Muscle layer of duodenum (tissue), 2 donors: ENCODE results near the gene XPO1.

ENCODE experiments used
- H3K27ac ChIP-seq: one replicate; pipeline ENCODE4 v1.7.0; 2013; ENCODE audit warnings: mild to moderate bottlenecking, low read length
- H3K27me3 ChIP-seq: one replicate; pipeline ENCODE4 v1.7.0; 2013; ENCODE audit warnings: low read depth, mild to moderate bottlenecking, control low read depth, low read length
- H3K36me3 ChIP-seq, 2 donors: one replicate each; pipeline ENCODE4 v1.7.0; 2013; ENCODE audit warnings: low read length in 2 of 2, control low read depth in 1 of 2, mild to moderate bottlenecking in 1 of 2; ENCODE audit not compliant: insufficient read depth in 2 of 2, control insufficient read depth in 1 of 2
- H3K4me1 ChIP-seq, 2 donors: one replicate each; pipeline ENCODE4 v1.7.0; 2013; ENCODE audit warnings: low read length in 2 of 2, mild to moderate bottlenecking in 2 of 2, control low read depth in 1 of 2, moderate library complexity in 1 of 2; ENCODE audit not compliant: insufficient read depth in 2 of 2, control insufficient read depth in 1 of 2
- H3K4me3 ChIP-seq, 2 donors: one replicate each; pipeline ENCODE4 v1.7.0; 2013; ENCODE audit warnings: low read length in 2 of 2, low read depth in 1 of 2, mild to moderate bottlenecking in 1 of 2
- H3K9me3 ChIP-seq, 2 donors: one replicate each; pipeline ENCODE4 v1.7.0; 2013; ENCODE audit warnings: low read length in 2 of 2, control low read depth in 1 of 2, mild to moderate bottlenecking in 1 of 2; ENCODE audit not compliant: control insufficient read depth in 1 of 2
- donor health status: healthy.

The XPO1 gene

DNA sequence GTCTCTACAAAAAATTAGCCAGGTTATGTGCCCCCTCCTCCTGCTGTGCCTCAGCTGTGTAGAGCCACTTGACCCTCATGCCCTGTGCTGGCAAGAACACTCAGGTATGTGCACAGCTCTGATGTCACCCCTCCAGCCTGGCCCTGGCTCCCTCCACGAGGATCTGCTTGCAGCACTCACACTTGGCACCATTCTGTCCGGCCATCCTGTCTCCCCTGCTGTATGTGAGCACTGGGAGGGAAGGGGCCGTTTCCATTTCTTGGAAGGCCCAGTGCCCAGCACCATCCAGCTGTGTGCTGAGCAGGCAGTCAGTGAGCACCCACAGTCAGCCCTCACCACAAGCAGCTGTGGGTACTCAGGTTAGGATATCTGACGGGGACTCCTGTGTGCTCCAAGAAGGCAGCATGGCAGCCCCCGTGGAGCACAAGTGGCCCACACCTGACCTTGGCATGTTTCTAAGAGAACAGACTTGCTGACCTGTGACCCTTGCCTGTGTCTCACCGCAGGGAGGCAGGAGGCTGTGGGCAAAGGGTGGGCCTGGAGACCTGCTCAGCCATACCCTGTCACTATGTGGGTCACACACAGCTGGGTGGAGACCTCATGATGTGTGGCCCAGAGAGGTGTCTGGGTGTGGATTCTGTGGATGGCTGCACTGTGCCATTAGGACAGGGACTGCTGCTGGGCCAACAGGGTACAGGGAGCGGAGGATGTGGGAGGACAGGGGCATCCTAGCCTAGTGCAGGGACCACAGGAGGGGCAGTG is 98.7 kb downstream of the XPO1 start:
- H3K4me3 ChIP-seq, result no peak overlapping the region
- H3K9me3 ChIP-seq, result no peaks in the 10 kb centered on the region
- H3K4me1 ChIP-seq, result peaks cover 0 to 28% of the 10 kb centered on the region in 2 donors
- H3K27ac ChIP-seq, result no peak overlapping the region
- H3K36me3 ChIP-seq, result peaks cover 0 to 3% of the 10 kb centered on the region in 2 donors
- no peaks in the 10 kb centered on the region for H3K27me3 ChIP-seq

DNA sequence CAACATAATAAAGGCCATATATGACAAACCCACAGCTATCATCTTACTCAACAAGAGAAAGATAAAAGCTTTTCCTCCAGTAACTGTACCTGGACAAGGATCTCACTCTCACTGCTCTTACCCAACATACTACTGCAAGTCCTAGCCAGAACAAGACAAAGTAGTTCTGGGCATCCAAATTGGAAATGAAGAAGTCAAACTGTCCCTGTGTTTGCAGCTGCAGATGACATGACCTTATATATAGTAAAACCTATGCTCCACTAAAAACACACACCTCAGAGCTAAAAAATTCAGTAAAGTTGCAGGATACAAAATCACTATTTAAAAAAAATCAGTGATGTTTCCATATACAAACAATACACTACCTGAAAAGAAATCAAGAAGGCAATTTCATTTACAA is 99.5 kb downstream of the XPO1 start:
- Histone ChIP-seq H3K27ac (no peak overlapping the region), H3K9me3 (no peaks in the 10 kb centered on the region), H3K27me3 (no peaks in the 10 kb centered on the region), H3K36me3 (peaks cover 0 to 3% of the 10 kb centered on the region in 2 donors), H3K4me3 (no peak overlapping the region), H3K4me1 (peaks cover 0 to 36% of the 10 kb centered on the region in 2 donors)

DNA sequence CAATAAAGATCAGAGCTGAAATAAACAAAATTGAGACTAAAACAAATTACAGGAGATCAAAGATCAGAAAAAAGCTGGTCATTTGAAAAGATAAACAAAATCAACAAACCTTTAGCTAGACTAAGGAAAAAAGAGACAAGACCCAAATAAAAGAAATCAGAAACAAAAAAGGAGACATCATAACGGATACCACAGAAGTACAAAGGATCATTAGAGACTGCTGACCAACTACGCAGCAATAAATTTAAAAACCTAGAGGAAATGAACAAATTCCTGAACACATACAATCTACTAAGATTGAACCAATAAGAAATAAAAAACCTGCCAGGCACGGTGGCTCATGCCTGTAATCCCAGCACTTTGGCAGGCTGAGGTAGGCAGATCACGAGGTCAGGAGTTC is 101.0 kb downstream of the XPO1 start:
- Histone ChIP-seq H3K9me3 (no peaks in the 10 kb centered on the region), H3K27me3 (no peaks in the 10 kb centered on the region), H3K27ac (no peak overlapping the region), H3K4me1 (peaks cover 3 to 39% of the 10 kb centered on the region in 2 donors), H3K36me3 (peaks cover 0 to 3% of the 10 kb centered on the region in 2 donors), H3K4me3 (no peak overlapping the region)

DNA sequence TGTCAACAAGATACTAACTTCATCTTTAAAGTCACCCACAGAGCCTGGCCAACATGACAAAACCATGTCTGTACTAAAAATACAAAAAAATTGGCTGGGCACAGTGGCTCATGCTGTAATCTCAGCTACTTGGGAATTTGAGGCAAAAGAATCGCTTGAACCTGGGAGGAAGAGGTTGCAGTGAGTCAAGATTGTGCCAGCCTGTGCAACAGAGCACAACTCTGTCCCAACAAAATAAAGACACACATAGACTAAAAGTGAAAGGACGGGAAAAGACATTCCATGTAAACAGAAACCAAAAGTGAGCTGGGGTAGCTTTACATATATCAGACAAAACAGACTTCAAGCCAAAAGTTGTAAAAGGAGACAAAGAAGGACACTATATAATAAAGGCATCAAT is 102.1 kb downstream of the XPO1 start:
- H3K4me1 ChIP-seq, result peaks cover 3 to 34% of the 10 kb centered on the region in 2 donors
- no peaks in the 10 kb centered on the region for H3K27me3 ChIP-seq
- no peak overlapping the region for H3K4me3 ChIP-seq
- H3K36me3 ChIP-seq, result peaks cover 0 to 3% of the 10 kb centered on the region in 2 donors
- H3K9me3 ChIP-seq, result no peaks in the 10 kb centered on the region
- no peak overlapping the region for H3K27ac ChIP-seq

DNA sequence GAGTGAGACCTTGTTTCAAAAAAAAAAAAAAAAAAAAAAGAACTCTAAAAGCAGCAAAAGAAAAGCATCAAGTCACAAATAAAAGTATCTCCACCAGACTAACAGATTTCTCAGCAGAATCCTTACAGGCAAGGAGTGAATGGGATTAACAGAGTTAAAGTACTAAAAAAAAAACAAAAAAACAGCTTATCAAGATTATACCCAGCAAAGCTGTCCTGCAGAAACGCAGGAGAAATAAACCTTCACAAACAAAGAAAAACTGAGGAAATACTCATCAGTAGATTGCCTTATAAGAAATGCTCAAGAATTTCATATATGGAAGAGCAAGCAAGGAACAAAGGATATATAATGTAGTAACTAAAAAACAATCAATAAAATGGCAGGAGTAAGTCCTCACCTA is 102.9 kb downstream of the XPO1 start:
- Histone ChIP-seq H3K9me3 (no peaks in the 10 kb centered on the region), H3K36me3 (peaks cover 0 to 3% of the 10 kb centered on the region in 2 donors), H3K4me1 (peaks cover 3 to 32% of the 10 kb centered on the region in 2 donors), H3K27ac (no peak overlapping the region), H3K4me3 (no peak overlapping the region), H3K27me3 (no peaks in the 10 kb centered on the region)

DNA sequence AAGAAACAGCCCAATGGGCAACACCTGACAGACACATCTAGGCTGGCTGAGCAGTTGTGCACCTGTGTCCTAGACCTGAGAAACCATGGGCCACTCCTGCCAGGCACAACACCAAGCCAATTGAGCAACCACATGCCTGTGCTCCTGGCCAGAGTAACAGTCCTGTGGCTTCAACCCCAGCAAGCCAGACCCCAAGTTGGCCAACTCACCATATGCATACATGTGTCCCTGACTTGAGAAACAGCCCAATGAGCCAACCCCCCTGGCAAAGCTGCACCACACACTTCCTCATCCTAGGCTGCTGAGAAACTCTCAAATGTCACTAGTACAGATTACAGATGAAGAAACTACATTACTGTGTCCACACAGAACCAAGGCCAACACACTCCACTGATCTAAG is 103.8 kb downstream of the XPO1 start:
- H3K4me3 ChIP-seq, result no peak overlapping the region
- no peak overlapping the region for H3K27ac ChIP-seq
- H3K9me3 ChIP-seq, result no peaks in the 10 kb centered on the region
- no peaks in the 10 kb centered on the region for H3K27me3 ChIP-seq
- H3K36me3 ChIP-seq, result peaks cover 0 to 3% of the 10 kb centered on the region in 2 donors
- H3K4me1 ChIP-seq, result peaks cover 3 to 22% of the 10 kb centered on the region in 2 donors

DNA sequence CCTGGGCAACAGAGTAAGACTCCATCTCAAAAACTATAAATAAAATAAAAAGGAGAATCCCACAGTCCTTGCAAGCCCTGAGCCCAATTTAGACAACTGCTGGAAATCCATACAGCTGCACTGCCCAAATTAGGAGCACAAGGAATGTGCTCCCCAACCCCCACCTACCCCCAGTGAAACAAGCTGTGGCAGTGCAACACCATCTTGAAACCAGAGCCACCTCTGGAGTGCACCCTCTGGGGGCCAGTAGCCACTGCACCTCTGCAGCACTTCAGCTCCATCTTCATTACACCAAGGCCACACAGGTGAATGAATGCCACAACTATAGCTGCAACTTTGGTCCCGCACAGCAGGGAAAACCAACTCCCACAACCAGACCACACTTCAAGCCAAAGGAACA is 104.5 kb downstream of the XPO1 start:
- no peaks in the 10 kb centered on the region for H3K27me3 ChIP-seq
- H3K4me3 ChIP-seq, result no peak overlapping the region
- no peak overlapping the region for H3K27ac ChIP-seq
- peaks cover 0 to 3% of the 10 kb centered on the region in 2 donors for H3K36me3 ChIP-seq
- H3K9me3 ChIP-seq, result no peaks in the 10 kb centered on the region
- peaks cover 3 to 18% of the 10 kb centered on the region in 2 donors for H3K4me1 ChIP-seq

DNA sequence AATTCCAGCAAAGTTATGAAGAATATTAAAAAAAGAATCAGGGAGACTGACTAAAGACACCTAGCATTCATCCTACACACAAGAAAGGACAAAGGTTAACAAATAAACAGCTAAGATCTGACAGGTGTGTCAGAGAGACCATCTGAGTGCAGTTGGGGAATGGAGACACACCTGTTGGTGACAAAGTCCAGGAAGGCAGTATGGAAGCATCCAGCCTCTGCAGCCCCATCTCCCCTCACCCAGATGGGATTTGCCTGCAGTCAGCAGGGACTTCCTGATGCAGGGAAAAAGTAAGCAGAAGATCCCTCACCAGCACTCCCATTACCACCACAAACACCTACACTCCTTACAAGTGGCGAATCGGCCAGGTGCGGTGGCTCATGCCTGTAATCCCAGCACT is 105.2 kb downstream of the XPO1 start:
- peaks cover 3 to 18% of the 10 kb centered on the region in 2 donors for H3K4me1 ChIP-seq
- H3K36me3 ChIP-seq, result peaks cover 0 to 3% of the 10 kb centered on the region in 2 donors
- H3K4me3 ChIP-seq, result no peak overlapping the region
- no peak overlapping the region for H3K27ac ChIP-seq
- no peaks in the 10 kb centered on the region for H3K9me3 ChIP-seq
- no peaks in the 10 kb centered on the region for H3K27me3 ChIP-seq

DNA sequence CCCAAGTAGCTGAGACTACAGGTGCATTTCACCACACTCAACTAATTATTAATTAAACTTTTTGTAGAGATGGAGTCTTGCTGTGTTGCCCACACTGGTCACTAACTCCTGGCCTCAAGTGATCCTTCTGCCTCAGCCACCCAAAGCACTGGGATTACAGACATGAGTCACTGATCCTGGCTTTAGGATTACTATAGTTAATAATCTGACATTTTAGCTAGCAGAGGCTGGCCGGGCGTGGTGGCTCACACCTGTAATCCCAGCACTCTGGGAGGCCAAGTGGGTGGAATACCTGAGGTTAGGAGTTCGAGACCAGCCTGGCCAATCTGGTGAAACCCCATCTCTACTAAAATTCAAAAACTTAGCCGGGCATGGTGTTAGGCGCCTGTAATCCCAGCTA is 106.8 kb downstream of the XPO1 start:
- no peak overlapping the region for H3K27ac ChIP-seq
- no peak overlapping the region for H3K4me3 ChIP-seq
- no peaks in the 10 kb centered on the region for H3K27me3 ChIP-seq
- no peaks in the 10 kb centered on the region for H3K9me3 ChIP-seq
- peaks cover 0 to 3% of the 10 kb centered on the region in 2 donors for H3K36me3 ChIP-seq
- peaks cover 3 to 22% of the 10 kb centered on the region in 2 donors for H3K4me1 ChIP-seq
